HEK293 (cell line): Measurements from ENCODE around the gene ZSCAN31.
A peak's percentile ranks its signal among the peaks of the same experiment; 100 is the strongest.

Experiments used
- BCL11A ChIP-seq: fragments of 450-650 bp; formaldehyde crosslinking; IDR thresholded peaks from 2 replicates; pipeline ENCODE4 v1.5.1; 2016; ENCODE audit warnings: low read depth, missing biosample characterization, missing genetic modification characterization
- GLI4 ChIP-seq: fragments of 450-650 bp; formaldehyde crosslinking; IDR thresholded peaks from 2 replicates; pipeline ENCODE4 v1.5.1; 2016; ENCODE audit warnings: missing biosample characterization, missing genetic modification characterization
- GLIS2 ChIP-seq: fragments of 450-650 bp; formaldehyde crosslinking; IDR thresholded peaks from 2 replicates; pipeline ENCODE4 v1.5.1; 2016; ENCODE audit warnings: missing biosample characterization, missing genetic modification characterization
- KLF7 ChIP-seq: fragments of 450-650 bp; formaldehyde crosslinking; IDR thresholded peaks from 2 replicates; pipeline ENCODE4 v1.5.1; 2016; ENCODE audit warnings: missing biosample characterization, missing genetic modification characterization, borderline replicate concordance
- MYNN ChIP-seq: fragments of 450-650 bp; formaldehyde crosslinking; IDR thresholded peaks from 2 replicates; pipeline ENCODE4 v1.5.1; 2016; ENCODE audit warnings: missing biosample characterization, missing genetic modification characterization, borderline replicate concordance
- SCRT1 ChIP-seq: fragments of 450-650 bp; formaldehyde crosslinking; IDR thresholded peaks from 2 replicates; pipeline ENCODE4 v1.5.1; 2016; ENCODE audit warnings: missing biosample characterization, missing genetic modification characterization, borderline replicate concordance
- SCRT2 ChIP-seq: fragments of 450-650 bp; formaldehyde crosslinking; IDR thresholded peaks from 2 replicates; pipeline ENCODE4 v1.5.1; 2016; ENCODE audit warnings: missing biosample characterization, missing genetic modification characterization
- SP2 ChIP-seq: fragments of 450-650 bp; formaldehyde crosslinking; IDR thresholded peaks from 2 replicates; pipeline ENCODE4 v1.5.1; 2016; ENCODE audit warnings: missing biosample characterization, missing genetic modification characterization
- SP3 ChIP-seq: fragments of 450-650 bp; formaldehyde crosslinking; IDR thresholded peaks from 2 replicates; pipeline ENCODE4 v1.5.1; 2016; ENCODE audit warnings: missing biosample characterization, missing genetic modification characterization
- ZBTB20 ChIP-seq: fragments of 450-650 bp; formaldehyde crosslinking; IDR thresholded peaks from 2 replicates; pipeline ENCODE4 v1.5.1; 2016; ENCODE audit warnings: missing biosample characterization, missing genetic modification characterization
- ZFP41 ChIP-seq: fragments of 450-650 bp; formaldehyde crosslinking; IDR thresholded peaks from 2 replicates; pipeline ENCODE4 v1.5.1; 2016; ENCODE audit warnings: missing biosample characterization, missing genetic modification characterization, borderline replicate concordance
- ZNF10 ChIP-seq: fragments of 450-650 bp; formaldehyde crosslinking; IDR thresholded peaks from 2 replicates; pipeline ENCODE4 v1.5.1; 2017; ENCODE audit warnings: missing biosample characterization, missing genetic modification characterization
- ZNF112 ChIP-seq: fragments of 450-650 bp; formaldehyde crosslinking; IDR thresholded peaks from 2 replicates; pipeline ENCODE4 v1.5.0; 2017; ENCODE audit warnings: missing biosample characterization, missing genetic modification characterization
- ZNF140 ChIP-seq: fragments of 450-650 bp; formaldehyde crosslinking; IDR thresholded peaks from 2 replicates; pipeline ENCODE4 v1.5.1; 2016; ENCODE audit warnings: missing biosample characterization, missing genetic modification characterization
- ZNF16 ChIP-seq: fragments of 450-650 bp; formaldehyde crosslinking; IDR thresholded peaks from 2 replicates; pipeline ENCODE4 v1.5.1; 2016; ENCODE audit warnings: low read depth, missing biosample characterization, missing genetic modification characterization
- ZNF221 ChIP-seq: fragments of 450-650 bp; formaldehyde crosslinking; IDR thresholded peaks from 2 replicates; pipeline ENCODE4 v1.5.1; 2017; ENCODE audit warnings: missing biosample characterization, missing genetic modification characterization, borderline replicate concordance
- ZNF292 ChIP-seq: fragments of 450-650 bp; formaldehyde crosslinking; IDR thresholded peaks from 2 replicates; pipeline ENCODE4 v1.5.1; 2016; ENCODE audit warnings: low read depth, missing biosample characterization, missing genetic modification characterization, borderline replicate concordance
- ZNF394 ChIP-seq: fragments of 450-650 bp; formaldehyde crosslinking; IDR thresholded peaks from 2 replicates; pipeline ENCODE4 v1.5.1; 2016; ENCODE audit warnings: missing biosample characterization, missing genetic modification characterization, mild to moderate bottlenecking, moderate library complexity, borderline replicate concordance
- ZNF433 ChIP-seq: fragments of 450-650 bp; formaldehyde crosslinking; IDR thresholded peaks from 2 replicates; pipeline ENCODE4 v1.5.1; 2016; ENCODE audit warnings: missing biosample characterization, missing genetic modification characterization, low read depth
- ZNF449 ChIP-seq: fragments of 450-650 bp; formaldehyde crosslinking; IDR thresholded peaks from 2 replicates; pipeline ENCODE4 v1.5.1; 2017; ENCODE audit warnings: missing biosample characterization, mild to moderate bottlenecking, missing genetic modification characterization, moderate library complexity
- ZNF561 ChIP-seq: fragments of 450-650 bp; IDR thresholded peaks from 2 replicates; pipeline ENCODE4 v1.5.1; 2018; ENCODE audit warnings: missing biosample characterization, missing genetic modification characterization, borderline replicate concordance
- ZNF660 ChIP-seq: fragments of 450-650 bp; IDR thresholded peaks from 2 replicates; pipeline ENCODE4 v1.5.1; 2018; ENCODE audit warnings: missing biosample characterization, mild to moderate bottlenecking, missing genetic modification characterization
- ZNF791 ChIP-seq: fragments of 450-650 bp; formaldehyde crosslinking; IDR thresholded peaks from 2 replicates; pipeline ENCODE4 v1.5.1; 2016; ENCODE audit warnings: missing biosample characterization, missing genetic modification characterization
- ZSCAN30 ChIP-seq: fragments of 450-650 bp; IDR thresholded peaks from 2 replicates; pipeline ENCODE4 v1.5.1; 2018; ENCODE audit warnings: missing biosample characterization, mild to moderate bottlenecking, missing genetic modification characterization, moderate library complexity
- TF ChIP-seq, protein P1 (sequence below): fragments of 450-650 bp; formaldehyde crosslinking; IDR thresholded peaks from 2 replicates; pipeline ENCODE4 v1.5.1; 2017; ENCODE audit warnings: missing biosample characterization, missing genetic modification characterization
- TF ChIP-seq, protein P2 (sequence below): fragments of 450-650 bp; formaldehyde crosslinking; IDR thresholded peaks from 2 replicates; pipeline ENCODE4 v1.5.1; 2016; ENCODE audit warnings: missing biosample characterization, missing genetic modification characterization
- TF ChIP-seq, protein P3 (sequence below): fragments of 450-650 bp; formaldehyde crosslinking; IDR thresholded peaks from 2 replicates; pipeline ENCODE4 v1.5.1; 2016; ENCODE audit warnings: missing biosample characterization, missing genetic modification characterization
- TF ChIP-seq, protein P4 (sequence below): fragments of 450-650 bp; formaldehyde crosslinking; IDR thresholded peaks from 2 replicates; pipeline ENCODE4 v1.5.1; 2016; ENCODE audit warnings: missing biosample characterization, missing genetic modification characterization
- TF ChIP-seq, protein P5 (sequence below): fragments of 450-650 bp; formaldehyde crosslinking; IDR thresholded peaks from 2 replicates; pipeline ENCODE4 v1.5.1; 2016; ENCODE audit warnings: missing biosample characterization, missing genetic modification characterization

ZSCAN31 gene

DNA sequence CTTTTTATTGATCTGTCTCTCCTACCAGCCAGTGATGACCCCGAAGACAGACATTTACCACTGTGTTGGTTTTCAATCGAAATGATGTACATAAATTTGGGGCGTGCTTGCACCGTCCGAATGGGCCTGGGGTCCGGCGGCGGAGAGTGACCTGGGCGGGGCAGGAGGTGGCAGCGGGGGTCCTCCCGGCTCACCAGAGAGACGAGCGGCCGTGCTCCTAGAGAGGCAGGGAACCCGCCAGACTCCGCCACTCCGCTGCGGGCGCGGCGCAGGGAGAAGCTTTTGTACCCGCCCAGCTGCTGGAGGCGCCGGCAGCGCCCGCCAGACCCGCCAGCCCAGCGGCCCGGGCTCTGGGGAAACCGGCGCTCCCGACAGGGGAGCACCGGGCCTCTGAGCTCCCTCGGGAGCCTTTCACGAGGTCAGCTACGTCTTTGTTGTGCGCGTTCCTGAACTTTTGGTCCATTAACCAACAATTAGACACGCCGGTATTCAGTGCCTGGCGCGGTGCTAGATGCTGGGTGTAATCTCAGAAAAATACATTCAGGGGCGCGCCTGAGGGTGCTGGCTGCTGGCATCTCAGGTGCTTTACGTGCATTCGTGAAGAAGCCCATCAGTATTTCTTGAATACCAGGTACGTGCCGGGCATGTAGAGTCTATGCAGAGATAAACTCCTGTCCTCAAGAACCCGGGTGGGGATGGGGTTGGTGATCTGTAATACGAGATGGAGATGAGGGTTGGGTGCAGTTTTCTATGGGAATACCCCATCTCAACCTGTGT is 54.5 kb downstream of the ZSCAN31 start, which contains the start of gene PGBD1 (continued):
- no peak for TF ChIP-seq ZNF791 (tag by site-specific recombination)
- TF ChIP-seq SCRT1: no peak
- peak; percentile 55 for TF ChIP-seq SP2 (tag by site-specific recombination)
- TF ChIP-seq ZNF449 (tag by site-specific recombination): peak; percentile 80
- TF ChIP-seq SP3 (tag by site-specific recombination): peak; percentile 58
- peak; percentile 74; the same call in 1 of the 2 replicates for TF ChIP-seq KLF7 (tag by site-specific recombination)
- peak; percentile 94 for TF ChIP-seq ZSCAN30 (tag by site-specific recombination)
- TF ChIP-seq ZNF433 (tag by site-specific recombination): no peak
- TF ChIP-seq ZNF16: peak; percentile 36; the same call in 1 of the 2 replicates
- TF ChIP-seq, protein P1, sequence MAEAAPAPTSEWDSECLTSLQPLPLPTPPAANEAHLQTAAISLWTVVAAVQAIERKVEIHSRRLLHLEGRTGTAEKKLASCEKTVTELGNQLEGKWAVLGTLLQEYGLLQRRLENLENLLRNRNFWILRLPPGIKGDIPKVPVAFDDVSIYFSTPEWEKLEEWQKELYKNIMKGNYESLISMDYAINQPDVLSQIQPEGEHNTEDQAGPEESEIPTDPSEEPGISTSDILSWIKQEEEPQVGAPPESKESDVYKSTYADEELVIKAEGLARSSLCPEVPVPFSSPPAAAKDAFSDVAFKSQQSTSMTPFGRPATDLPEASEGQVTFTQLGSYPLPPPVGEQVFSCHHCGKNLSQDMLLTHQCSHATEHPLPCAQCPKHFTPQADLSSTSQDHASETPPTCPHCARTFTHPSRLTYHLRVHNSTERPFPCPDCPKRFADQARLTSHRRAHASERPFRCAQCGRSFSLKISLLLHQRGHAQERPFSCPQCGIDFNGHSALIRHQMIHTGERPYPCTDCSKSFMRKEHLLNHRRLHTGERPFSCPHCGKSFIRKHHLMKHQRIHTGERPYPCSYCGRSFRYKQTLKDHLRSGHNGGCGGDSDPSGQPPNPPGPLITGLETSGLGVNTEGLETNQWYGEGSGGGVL: 0 out of 2 replicates have a peak, but pooled peaks have one; percentile 30
- no peak for TF ChIP-seq ZNF221 (tag by site-specific recombination)
- TF ChIP-seq, protein P2, sequence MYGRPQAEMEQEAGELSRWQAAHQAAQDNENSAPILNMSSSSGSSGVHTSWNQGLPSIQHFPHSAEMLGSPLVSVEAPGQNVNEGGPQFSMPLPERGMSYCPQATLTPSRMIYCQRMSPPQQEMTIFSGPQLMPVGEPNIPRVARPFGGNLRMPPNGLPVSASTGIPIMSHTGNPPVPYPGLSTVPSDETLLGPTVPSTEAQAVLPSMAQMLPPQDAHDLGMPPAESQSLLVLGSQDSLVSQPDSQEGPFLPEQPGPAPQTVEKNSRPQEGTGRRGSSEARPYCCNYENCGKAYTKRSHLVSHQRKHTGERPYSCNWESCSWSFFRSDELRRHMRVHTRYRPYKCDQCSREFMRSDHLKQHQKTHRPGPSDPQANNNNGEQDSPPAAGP: peak; percentile 29; the same call in 1 of the 2 replicates
- peak; percentile 84 for TF ChIP-seq ZNF660 (tag by site-specific recombination)
- TF ChIP-seq SCRT2: no peak
- no peak for TF ChIP-seq ZNF112 (tag by site-specific recombination)
- no peak for TF ChIP-seq ZFP41 (tag by site-specific recombination)
- no peak for TF ChIP-seq ZNF292 (tag by site-specific recombination)
- peak; percentile 71 for TF ChIP-seq ZBTB20 (tag by site-specific recombination)
- TF ChIP-seq, protein P3, sequence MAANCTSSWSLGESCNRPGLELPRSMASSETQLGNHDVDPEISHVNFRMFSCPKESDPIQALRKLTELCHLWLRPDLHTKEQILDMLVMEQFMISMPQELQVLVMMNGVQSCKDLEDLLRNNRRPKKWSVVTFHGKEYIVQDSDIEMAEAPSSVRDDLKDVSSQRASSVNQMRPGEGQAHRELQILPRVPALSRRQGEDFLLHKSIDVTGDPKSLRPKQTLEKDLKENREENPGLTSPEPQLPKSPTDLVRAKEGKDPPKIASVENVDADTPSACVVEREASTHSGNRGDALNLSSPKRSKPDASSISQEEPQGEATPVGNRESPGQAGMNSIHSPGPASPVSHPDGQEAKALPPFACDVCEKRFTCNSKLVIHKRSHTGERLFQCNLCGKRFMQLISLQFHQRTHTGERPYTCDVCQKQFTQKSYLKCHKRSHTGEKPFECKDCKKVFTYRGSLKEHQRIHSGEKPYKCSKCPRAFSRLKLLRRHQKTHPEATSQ: no peak
- no peak for TF ChIP-seq MYNN (tag by site-specific recombination)
- TF ChIP-seq ZNF10: no peak
- TF ChIP-seq ZNF561 (tag by site-specific recombination): 0 out of 2 replicates have a peak, but pooled peaks have one; percentile 71
- TF ChIP-seq ZNF140 (tag by site-specific recombination): no peak
- TF ChIP-seq, protein P4, sequence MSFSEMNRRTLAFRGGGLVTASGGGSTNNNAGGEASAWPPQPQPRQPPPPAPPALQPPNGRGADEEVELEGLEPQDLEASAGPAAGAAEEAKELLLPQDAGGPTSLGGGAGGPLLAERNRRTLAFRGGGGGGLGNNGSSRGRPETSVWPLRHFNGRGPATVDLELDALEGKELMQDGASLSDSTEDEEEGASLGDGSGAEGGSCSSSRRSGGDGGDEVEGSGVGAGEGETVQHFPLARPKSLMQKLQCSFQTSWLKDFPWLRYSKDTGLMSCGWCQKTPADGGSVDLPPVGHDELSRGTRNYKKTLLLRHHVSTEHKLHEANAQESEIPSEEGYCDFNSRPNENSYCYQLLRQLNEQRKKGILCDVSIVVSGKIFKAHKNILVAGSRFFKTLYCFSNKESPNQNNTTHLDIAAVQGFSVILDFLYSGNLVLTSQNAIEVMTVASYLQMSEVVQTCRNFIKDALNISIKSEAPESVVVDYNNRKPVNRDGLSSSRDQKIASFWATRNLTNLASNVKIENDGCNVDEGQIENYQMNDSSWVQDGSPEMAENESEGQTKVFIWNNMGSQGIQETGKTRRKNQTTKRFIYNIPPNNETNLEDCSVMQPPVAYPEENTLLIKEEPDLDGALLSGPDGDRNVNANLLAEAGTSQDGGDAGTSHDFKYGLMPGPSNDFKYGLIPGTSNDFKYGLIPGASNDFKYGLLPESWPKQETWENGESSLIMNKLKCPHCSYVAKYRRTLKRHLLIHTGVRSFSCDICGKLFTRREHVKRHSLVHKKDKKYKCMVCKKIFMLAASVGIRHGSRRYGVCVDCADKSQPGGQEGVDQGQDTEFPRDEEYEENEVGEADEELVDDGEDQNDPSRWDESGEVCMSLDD: peak; percentile 29; the same call in 1 of the 2 replicates
- no peak for TF ChIP-seq BCL11A
- no peak for TF ChIP-seq GLI4 (tag by site-specific recombination)
- peak; percentile 63 for TF ChIP-seq GLIS2
- TF ChIP-seq, protein P5, sequence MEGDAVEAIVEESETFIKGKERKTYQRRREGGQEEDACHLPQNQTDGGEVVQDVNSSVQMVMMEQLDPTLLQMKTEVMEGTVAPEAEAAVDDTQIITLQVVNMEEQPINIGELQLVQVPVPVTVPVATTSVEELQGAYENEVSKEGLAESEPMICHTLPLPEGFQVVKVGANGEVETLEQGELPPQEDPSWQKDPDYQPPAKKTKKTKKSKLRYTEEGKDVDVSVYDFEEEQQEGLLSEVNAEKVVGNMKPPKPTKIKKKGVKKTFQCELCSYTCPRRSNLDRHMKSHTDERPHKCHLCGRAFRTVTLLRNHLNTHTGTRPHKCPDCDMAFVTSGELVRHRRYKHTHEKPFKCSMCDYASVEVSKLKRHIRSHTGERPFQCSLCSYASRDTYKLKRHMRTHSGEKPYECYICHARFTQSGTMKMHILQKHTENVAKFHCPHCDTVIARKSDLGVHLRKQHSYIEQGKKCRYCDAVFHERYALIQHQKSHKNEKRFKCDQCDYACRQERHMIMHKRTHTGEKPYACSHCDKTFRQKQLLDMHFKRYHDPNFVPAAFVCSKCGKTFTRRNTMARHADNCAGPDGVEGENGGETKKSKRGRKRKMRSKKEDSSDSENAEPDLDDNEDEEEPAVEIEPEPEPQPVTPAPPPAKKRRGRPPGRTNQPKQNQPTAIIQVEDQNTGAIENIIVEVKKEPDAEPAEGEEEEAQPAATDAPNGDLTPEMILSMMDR: 0 out of 2 replicates have a peak, but pooled peaks have one; percentile 25
- peak; percentile 99 for TF ChIP-seq ZNF394
